ENCODE measurements around the gene ADAM33.

DNA sequence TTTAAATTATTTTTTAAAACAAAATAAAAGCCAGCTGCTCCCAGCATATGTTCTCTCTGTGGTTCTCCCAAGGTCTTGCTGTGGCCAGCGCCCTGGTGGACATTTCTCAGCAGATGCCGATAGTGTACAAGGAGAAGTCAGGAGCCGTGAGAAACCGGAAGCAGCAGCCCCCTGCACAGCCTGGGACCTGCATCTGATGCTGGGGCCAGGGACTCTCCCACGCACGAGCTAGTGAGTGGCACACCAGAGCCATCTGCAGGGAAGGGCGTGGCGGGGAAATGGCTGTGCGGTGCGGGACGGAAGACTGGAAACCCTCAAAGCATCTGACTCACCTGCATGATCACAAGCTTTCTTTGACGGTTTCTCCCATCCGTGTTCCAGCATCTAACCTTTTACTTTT lies 35.2 kb downstream of the ADAM33 start:
- TF ChIP-seq POLR2AphosphoS5 (IDR thresholded peaks at IDR 0.05; ENCODE audit: low read depth, low read length) (no peak), POLR2A (IDR thresholded peaks at IDR 0.05; ENCODE audit: low read depth, low read length) (no peak), TAF1 (IDR thresholded peaks at IDR 0.05; ENCODE audit: low read depth, low read length) (no peak), SPI1 (IDR thresholded peaks at IDR 0.05; ENCODE audit: low read depth, low read length) (no peak), POU2F2 (IDR thresholded peaks at IDR 0.05; ENCODE audit: low read depth, low read length) (no peak)

Measured in GM12891 (cell line).